IgD-negative memory B cell (primary cell): ENCODE results near the gene SCYGR4. TPM values are rescaled to one million over a fixed set of nuclear protein-coding genes. Genes with fewer than 3 reads are reported as not detected.
A peak's percentile ranks its signal among the peaks of the same experiment; 100 is the strongest.
"Not testable (repeated sequence)": the region's sequence is repeated elsewhere in the genome, so short reads cannot be mapped to it uniquely, and the experiment has no call there.

Experiments used
- H3K27ac Mint-ChIP-seq, 3 donors: one replicate each; pipeline ENCODE4 v1.8.0; 2020 to 2022; ENCODE audit warnings: mild to moderate bottlenecking in 3 of 3, mixed read lengths in 3 of 3, moderate library complexity in 1 of 3
- H3K27me3 Mint-ChIP-seq: one replicate; pipeline ENCODE4 v1.8.0; 2021; ENCODE audit warnings: mixed read lengths
- H3K36me3 Mint-ChIP-seq: one replicate; pipeline ENCODE4 v1.8.0; 2020; ENCODE audit warnings: mild to moderate bottlenecking, mixed read lengths
- H3K4me1 Mint-ChIP-seq, 3 donors: one replicate each; pipeline ENCODE4 v1.8.0; 2020 to 2022; ENCODE audit warnings: mixed read lengths in 3 of 3, mild to moderate bottlenecking in 1 of 3
- H3K4me3 Mint-ChIP-seq, 4 donors: one replicate each; pipeline ENCODE4 v1.8.0; 2020 to 2022; ENCODE audit warnings: mild to moderate bottlenecking in 4 of 4, mixed read lengths in 4 of 4, moderate library complexity in 3 of 4
- H3K9me3 Mint-ChIP-seq, 3 donors: one replicate each; pipeline ENCODE4 v1.8.0; 2020 to 2021; ENCODE audit warnings: mixed read lengths in 3 of 3, mild to moderate bottlenecking in 1 of 3
- polyA plus RNA-seq: library from polyadenylated mRNA; unstranded; fragments of 300-500 nt; fragmentation: Illumina TruSeq; gene quantifications from one replicate; pipeline ENCODE4 v1.2.3, GENCODE V29; 2021

Gene SCYGR4
- polyA plus RNA-seq, 1 donor from 2014 or later, result not detected

- Mint-ChIP-seq H3K9me3 (no peaks in the 10 kb centered on the region), H3K27me3 (peaks cover 6% of the 10 kb centered on the region), H3K4me3 (no peak overlapping the region), H3K27ac (no peak overlapping the region), H3K36me3 (no peaks in the 10 kb centered on the region), H3K4me1 (peaks cover 0 to 1% (median 0%) of the 10 kb centered on the region in 3 donors)
Measured at GRCh38 chr2:227629435-227629834, 12.1 kb downstream of the SCYGR4 start.

GRCh38 chr2:227630322-227630721 lies 13.0 kb downstream of the SCYGR4 start:
- H3K36me3 Mint-ChIP-seq, result no peaks in the 10 kb centered on the region
- H3K27me3 Mint-ChIP-seq, result peaks cover 6% of the 10 kb centered on the region
- H3K27ac Mint-ChIP-seq, result no peak overlapping the region
- H3K4me3 Mint-ChIP-seq, result no peak overlapping the region
- H3K9me3 Mint-ChIP-seq, result no peaks in the 10 kb centered on the region
- H3K4me1 Mint-ChIP-seq, result peaks cover 0 to 1% (median 0%) of the 10 kb centered on the region in 3 donors

- Mint-ChIP-seq H3K27ac (no peak overlapping the region), H3K4me1 (peaks cover 0 to 1% (median 0%) of the 10 kb centered on the region in 3 donors), H3K27me3 (peaks cover 6% of the 10 kb centered on the region), H3K9me3 (no peaks in the 10 kb centered on the region), H3K36me3 (no peaks in the 10 kb centered on the region), H3K4me3 (no peak overlapping the region)
Measured at GRCh38 chr2:227632827-227633226, 15.5 kb downstream of the SCYGR4 start.

- Mint-ChIP-seq H3K4me1 (peaks cover 0 to 1% (median 0%) of the 10 kb centered on the region in 3 donors), H3K27ac (no peak overlapping the region), H3K4me3 (no peak overlapping the region), H3K36me3 (no peaks in the 10 kb centered on the region), H3K27me3 (peaks cover 3% of the 10 kb centered on the region), H3K9me3 (no peaks in the 10 kb centered on the region)
Measured at GRCh38 chr2:227634201-227634600, 16.9 kb downstream of the SCYGR4 start.

GRCh38 chr2:227642656-227643055 lies 25.4 kb downstream of the SCYGR4 start:
- H3K9me3 Mint-ChIP-seq, result no peaks in the 10 kb centered on the region

GRCh38 chr2:227643990-227644551 lies 26.8 kb downstream of the SCYGR4 start:
- Mint-ChIP-seq H3K27me3 (no peaks in the 10 kb centered on the region), H3K27ac (no peak overlapping the region), H3K4me1 (no peaks in the 10 kb centered on the region), H3K4me3 (no peak overlapping the region), H3K36me3 (no peaks in the 10 kb centered on the region), H3K9me3 (no peaks in the 10 kb centered on the region)

More at GRCh38 chr2:227642656-227643055, 25.4 kb downstream of the SCYGR4 start:
- no peak overlapping the region for H3K4me3 Mint-ChIP-seq
- H3K4me1 Mint-ChIP-seq, result no peaks in the 10 kb centered on the region
- H3K27me3 Mint-ChIP-seq, result no peaks in the 10 kb centered on the region
- no peak overlapping the region for H3K27ac Mint-ChIP-seq
- no peaks in the 10 kb centered on the region for H3K36me3 Mint-ChIP-seq

- H3K4me3 Mint-ChIP-seq, result no peak overlapping the region
- peaks cover 2% of the 10 kb centered on the region for H3K27me3 Mint-ChIP-seq
- no peak overlapping the region for H3K27ac Mint-ChIP-seq
- H3K9me3 Mint-ChIP-seq, result no peaks in the 10 kb centered on the region
- no peaks in the 10 kb centered on the region for H3K4me1 Mint-ChIP-seq
- H3K36me3 Mint-ChIP-seq, result no peaks in the 10 kb centered on the region
Measured at GRCh38 chr2:227653419-227653818, 36.1 kb downstream of the SCYGR4 start.

GRCh38 chr2:227654426-227654825 lies 37.1 kb downstream of the SCYGR4 start:
- Mint-ChIP-seq H3K9me3 (no peaks in the 10 kb centered on the region), H3K4me1 (no peaks in the 10 kb centered on the region), H3K27ac (no peak overlapping the region), H3K36me3 (no peaks in the 10 kb centered on the region), H3K27me3 (peaks cover 2% of the 10 kb centered on the region), H3K4me3 (no peak overlapping the region)

- no peak overlapping the region for H3K27ac Mint-ChIP-seq
- no peaks in the 10 kb centered on the region for H3K36me3 Mint-ChIP-seq
- peaks cover 2% of the 10 kb centered on the region for H3K27me3 Mint-ChIP-seq
- no peaks in the 10 kb centered on the region for H3K9me3 Mint-ChIP-seq
- no peaks in the 10 kb centered on the region for H3K4me1 Mint-ChIP-seq
- no peak overlapping the region for H3K4me3 Mint-ChIP-seq
Measured at GRCh38 chr2:227655454-227655853, 38.2 kb downstream of the SCYGR4 start.

- Mint-ChIP-seq H3K9me3 (no peaks in the 10 kb centered on the region), H3K4me3 (no peak overlapping the region), H3K36me3 (no peaks in the 10 kb centered on the region), H3K27ac (peak overlapping the region in 1 of 3 donors; percentile 38), H3K27me3 (peaks cover 2% of the 10 kb centered on the region), H3K4me1 (no peaks in the 10 kb centered on the region)
Measured at GRCh38 chr2:227657199-227657845, 40.0 kb downstream of the SCYGR4 start.

GRCh38 chr2:227661025-227661649 lies 43.8 kb downstream of the SCYGR4 start:
- Mint-ChIP-seq H3K27ac (no peak overlapping the region), H3K9me3 (no peaks in the 10 kb centered on the region), H3K4me1 (no peaks in the 10 kb centered on the region), H3K4me3 (no peak overlapping the region), H3K27me3 (peaks cover 2% of the 10 kb centered on the region), H3K36me3 (no peaks in the 10 kb centered on the region)

- peaks cover 3% of the 10 kb centered on the region for H3K27me3 Mint-ChIP-seq
- peak overlapping the region in 1 of 3 donors; percentile 11 for H3K27ac Mint-ChIP-seq
Measured at GRCh38 chr2:227661827-227662226, 44.5 kb downstream of the SCYGR4 start.

GRCh38 chr2:227665189-227665940 lies 48.1 kb downstream of the SCYGR4 start:
- no peaks in the 10 kb centered on the region for H3K4me1 Mint-ChIP-seq
- no peaks in the 10 kb centered on the region for H3K9me3 Mint-ChIP-seq
- no peak overlapping the region for H3K4me3 Mint-ChIP-seq
- H3K36me3 Mint-ChIP-seq, result no peaks in the 10 kb centered on the region
- H3K27ac Mint-ChIP-seq, result peak overlapping the region in 1 of 3 donors; percentile 10
- H3K27me3 Mint-ChIP-seq, result peaks cover 1% of the 10 kb centered on the region

More at GRCh38 chr2:227661827-227662226, 44.5 kb downstream of the SCYGR4 start:
- Mint-ChIP-seq H3K4me1 (no peaks in the 10 kb centered on the region), H3K4me3 (no peak overlapping the region), H3K36me3 (no peaks in the 10 kb centered on the region), H3K9me3 (no peaks in the 10 kb centered on the region)

GRCh38 chr2:227666631-227667170 lies 49.4 kb downstream of the SCYGR4 start, which contains the start of gene SCYGR5:
Gene SCYGR5, plus strand, starts transcription at chr2:227666804. Its CDS starts 0 bp downstream, at chr2:227666804.
- not testable (repeated sequence) for H3K4me3 Mint-ChIP-seq, H3K36me3 Mint-ChIP-seq, H3K27me3 Mint-ChIP-seq, H3K9me3 Mint-ChIP-seq, H3K4me1 Mint-ChIP-seq
- H3K27ac Mint-ChIP-seq, result peak within 1 kb of the TSS in 1 of 3 donors; percentile 10
